ENCODE results near the gene NOTCH3.
A peak's percentile ranks its signal among the peaks of the same experiment; 100 is the strongest.

Gene NOTCH3

DNA sequence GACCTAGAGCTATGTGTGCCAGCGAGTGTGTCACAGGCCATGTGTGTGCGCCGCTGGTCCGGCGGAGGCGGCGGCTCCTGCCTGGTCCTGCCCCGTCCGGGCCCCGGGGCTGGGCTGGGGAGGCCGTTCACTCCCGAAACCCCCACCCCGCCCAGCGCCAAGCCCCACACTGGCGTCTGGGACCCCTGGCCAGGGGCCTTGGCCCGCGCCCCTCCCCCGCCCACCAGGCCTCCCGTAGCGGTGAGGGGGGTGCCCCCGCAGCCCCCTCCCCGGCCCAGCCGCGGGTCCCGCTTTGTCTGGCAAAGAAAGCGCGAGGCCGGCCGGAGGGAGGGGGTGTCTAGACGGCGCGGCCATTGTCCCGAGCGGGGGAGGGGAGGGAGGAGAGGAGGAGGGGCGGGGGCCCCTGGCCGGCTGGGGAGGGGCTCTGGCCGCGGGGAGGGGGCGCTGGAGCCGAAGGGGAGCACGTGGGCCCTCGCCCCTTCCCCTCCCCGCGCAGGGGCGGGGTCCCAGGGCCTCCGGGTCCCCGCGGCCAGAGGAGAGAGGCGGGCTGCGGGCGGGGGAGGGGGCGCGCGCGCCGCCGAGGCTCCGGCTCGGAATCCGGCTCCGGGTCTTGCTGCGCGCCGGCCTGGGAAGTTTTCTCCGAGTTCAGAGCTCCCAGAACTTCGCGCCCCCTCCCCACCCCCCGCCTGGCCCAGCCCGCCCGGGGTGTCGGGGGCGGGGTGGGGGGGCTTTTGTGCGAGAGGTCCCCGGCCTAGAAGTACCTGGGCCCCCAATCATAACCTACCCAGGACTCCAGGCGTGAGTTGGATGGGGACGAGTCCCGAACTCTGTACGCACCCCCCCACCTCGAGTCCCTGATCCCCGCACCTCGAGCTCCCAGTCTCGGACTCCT, 888 bp downstream of the NOTCH3 start:
- no peak overlapping the region for H3K27ac ChIP-seq (ENCODE audit: poor library complexity, severe bottlenecking)
- TF ChIP-seq, protein P1, sequence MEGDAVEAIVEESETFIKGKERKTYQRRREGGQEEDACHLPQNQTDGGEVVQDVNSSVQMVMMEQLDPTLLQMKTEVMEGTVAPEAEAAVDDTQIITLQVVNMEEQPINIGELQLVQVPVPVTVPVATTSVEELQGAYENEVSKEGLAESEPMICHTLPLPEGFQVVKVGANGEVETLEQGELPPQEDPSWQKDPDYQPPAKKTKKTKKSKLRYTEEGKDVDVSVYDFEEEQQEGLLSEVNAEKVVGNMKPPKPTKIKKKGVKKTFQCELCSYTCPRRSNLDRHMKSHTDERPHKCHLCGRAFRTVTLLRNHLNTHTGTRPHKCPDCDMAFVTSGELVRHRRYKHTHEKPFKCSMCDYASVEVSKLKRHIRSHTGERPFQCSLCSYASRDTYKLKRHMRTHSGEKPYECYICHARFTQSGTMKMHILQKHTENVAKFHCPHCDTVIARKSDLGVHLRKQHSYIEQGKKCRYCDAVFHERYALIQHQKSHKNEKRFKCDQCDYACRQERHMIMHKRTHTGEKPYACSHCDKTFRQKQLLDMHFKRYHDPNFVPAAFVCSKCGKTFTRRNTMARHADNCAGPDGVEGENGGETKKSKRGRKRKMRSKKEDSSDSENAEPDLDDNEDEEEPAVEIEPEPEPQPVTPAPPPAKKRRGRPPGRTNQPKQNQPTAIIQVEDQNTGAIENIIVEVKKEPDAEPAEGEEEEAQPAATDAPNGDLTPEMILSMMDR (IDR thresholded peaks at IDR 0.05; ENCODE audit: poor library complexity, severe bottlenecking) = no peak
- no peak for DNase-seq (ENCODE audit: low spot score)

DNA sequence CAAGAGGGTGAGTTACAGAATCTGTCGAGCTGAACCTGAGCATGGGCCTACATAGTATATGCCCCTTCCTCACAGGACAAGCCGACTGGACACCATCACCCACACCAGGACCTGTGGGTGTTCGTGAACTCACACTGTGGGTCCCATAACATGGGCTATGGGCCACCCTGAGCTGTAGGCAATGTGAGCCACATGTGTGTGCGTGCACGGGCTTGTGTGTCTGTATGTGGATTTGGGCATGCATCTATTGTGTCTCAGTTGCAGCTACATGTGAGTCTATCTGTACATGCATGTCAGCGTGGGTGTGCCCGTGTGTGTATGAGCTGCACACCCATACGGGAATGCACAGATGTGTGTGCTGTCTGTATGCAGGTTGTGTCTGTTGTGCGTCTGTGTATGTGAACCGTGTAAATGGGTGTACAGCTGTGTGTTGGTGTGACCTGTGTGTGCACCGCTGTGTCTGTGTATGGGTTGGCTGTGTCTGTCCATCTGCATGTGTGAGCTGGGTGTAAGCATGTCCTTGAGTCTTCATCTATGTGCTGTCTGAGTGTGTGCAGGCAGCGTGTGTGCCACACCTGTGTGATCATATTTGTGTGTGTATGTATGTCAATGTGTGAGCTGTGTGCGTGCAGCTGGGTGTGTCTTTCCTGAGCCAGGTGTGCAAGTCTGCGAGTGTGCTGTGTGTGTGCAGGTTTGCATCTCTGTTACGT, 1.7 kb downstream of the NOTCH3 start:
- DNase-seq (ENCODE audit: low spot score) (no peak), ATAC-seq (ENCODE audit: low read depth) (no peak)
- H3K27ac ChIP-seq (ENCODE audit: poor library complexity, severe bottlenecking) = no peak overlapping the region
- no peaks in the 10 kb centered on the region for H3K4me1 ChIP-seq (ENCODE audit: insufficient read depth, poor library complexity, severe bottlenecking)
- H3K4me3 ChIP-seq (ENCODE audit: severe bottlenecking) = no peak overlapping the region
- TF ChIP-seq, protein P1 (IDR thresholded peaks at IDR 0.05; ENCODE audit: poor library complexity, severe bottlenecking) = no peak
- H3K27me3 ChIP-seq (ENCODE audit: insufficient read depth, poor library complexity, severe bottlenecking) = peaks cover 14% of the 10 kb centered on the region
- H3K36me3 ChIP-seq (ENCODE audit: low read depth) = no peaks in the 10 kb centered on the region
- H3K9me3 ChIP-seq (ENCODE audit: severe bottlenecking) = no peaks in the 10 kb centered on the region

More for the DNA sequence above, 888 bp downstream of the NOTCH3 start:
- H3K27me3 ChIP-seq (ENCODE audit: insufficient read depth, poor library complexity, severe bottlenecking) = peaks cover 14% of the 10 kb centered on the region
- no peaks in the 10 kb centered on the region for H3K4me1 ChIP-seq (ENCODE audit: insufficient read depth, poor library complexity, severe bottlenecking)
- H3K36me3 ChIP-seq (ENCODE audit: low read depth) = no peaks in the 10 kb centered on the region
- no peaks in the 10 kb centered on the region for H3K9me3 ChIP-seq (ENCODE audit: severe bottlenecking)
- H3K4me3 ChIP-seq (ENCODE audit: severe bottlenecking) = peak overlapping the region; percentile 37
- ATAC-seq (ENCODE audit: low read depth) = no peak

DNA sequence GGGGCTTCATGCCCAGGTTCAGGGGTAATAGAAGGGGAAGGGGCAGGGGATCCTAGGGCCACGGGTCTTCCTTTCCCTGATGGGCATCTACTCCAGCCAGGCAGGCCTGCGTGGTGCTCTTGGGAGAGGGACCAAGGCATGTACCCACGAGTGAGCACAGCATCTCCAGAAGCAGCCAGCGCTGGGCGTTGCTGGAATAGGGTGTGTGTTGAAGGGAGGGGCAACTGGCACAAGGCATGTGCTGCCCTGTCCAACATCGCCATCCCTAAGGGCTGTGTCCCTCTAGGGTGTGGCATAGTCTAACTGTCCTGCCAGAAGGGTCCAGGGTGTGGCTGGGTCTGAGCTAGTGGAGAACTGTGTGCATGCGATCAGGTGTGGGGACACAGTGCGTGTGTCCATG, 2.9 kb downstream of the NOTCH3 start:
- no peak overlapping the region for H3K27ac ChIP-seq (ENCODE audit: poor library complexity, severe bottlenecking)
- H3K4me1 ChIP-seq (ENCODE audit: insufficient read depth, poor library complexity, severe bottlenecking) = no peaks in the 10 kb centered on the region
- no peaks in the 10 kb centered on the region for H3K9me3 ChIP-seq (ENCODE audit: severe bottlenecking)
- DNase-seq (ENCODE audit: low spot score) = no peak
- TF ChIP-seq, protein P1 (IDR thresholded peaks at IDR 0.05; ENCODE audit: poor library complexity, severe bottlenecking) = no peak
- peaks cover 14% of the 10 kb centered on the region for H3K27me3 ChIP-seq (ENCODE audit: insufficient read depth, poor library complexity, severe bottlenecking)
- peak; percentile 44 for ATAC-seq (ENCODE audit: low read depth)
- H3K36me3 ChIP-seq (ENCODE audit: low read depth) = no peaks in the 10 kb centered on the region
- no peak overlapping the region for H3K4me3 ChIP-seq (ENCODE audit: severe bottlenecking)

DNA sequence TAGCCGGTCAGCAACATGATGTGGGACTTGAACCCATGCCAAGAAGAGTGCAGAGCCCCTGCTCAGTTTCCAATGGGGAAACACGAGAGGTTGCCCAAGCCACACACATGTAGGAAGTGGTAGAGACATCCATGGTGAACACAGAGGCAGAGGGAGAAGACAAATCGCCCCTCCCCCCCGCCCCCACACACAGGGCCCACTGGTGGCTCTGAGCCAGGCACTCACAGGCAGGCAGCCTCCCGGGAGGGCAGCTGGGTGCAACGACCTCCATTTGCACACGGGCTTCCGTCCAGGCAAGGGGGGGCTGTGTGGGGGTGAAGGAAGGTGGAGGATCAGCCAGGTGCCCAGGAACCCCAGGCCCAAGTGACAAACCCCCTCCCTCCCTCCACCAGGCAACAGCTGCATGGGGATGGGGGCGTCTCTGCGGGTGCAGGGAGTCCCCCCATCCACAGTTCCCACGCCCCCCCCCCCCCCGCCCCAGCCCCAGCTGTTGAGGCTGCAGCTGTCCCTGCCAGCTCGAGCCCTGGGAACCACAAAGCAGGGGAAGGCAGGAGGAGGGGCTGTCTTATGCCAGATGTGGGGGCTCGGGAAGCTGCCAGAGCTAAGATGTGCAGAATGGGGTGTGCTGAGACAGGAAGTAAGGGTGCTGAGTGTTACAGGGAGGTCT, 3.4 kb downstream of the NOTCH3 start:
- Histone ChIP-seq H3K4me1 (ENCODE audit: insufficient read depth, poor library complexity, severe bottlenecking) (no peaks in the 10 kb centered on the region), H3K27ac (ENCODE audit: poor library complexity, severe bottlenecking) (no peak overlapping the region), H3K36me3 (ENCODE audit: low read depth) (no peaks in the 10 kb centered on the region), H3K27me3 (ENCODE audit: insufficient read depth, poor library complexity, severe bottlenecking) (peaks cover 14% of the 10 kb centered on the region), H3K4me3 (ENCODE audit: severe bottlenecking) (no peak overlapping the region), H3K9me3 (ENCODE audit: severe bottlenecking) (no peaks in the 10 kb centered on the region)
- TF ChIP-seq, protein P1 (IDR thresholded peaks at IDR 0.05; ENCODE audit: poor library complexity, severe bottlenecking) = no peak
- no peak for DNase-seq (ENCODE audit: low spot score)
- ATAC-seq (ENCODE audit: low read depth) = no peak
